ENCODE measurements around the gene RBPMS2.

GRCh38 chr15:64716452-64716851 is 58.9 kb downstream of the RBPMS2 start:
- TF ChIP-seq REST (IDR thresholded peaks at IDR 0.05; ENCODE audit: low read depth, low read length) (no peak), ELF1 (IDR thresholded peaks at IDR 0.05) (no peak), SMC3 (IDR thresholded peaks at IDR 0.05; ENCODE audit: low read depth, low read length) (no peak), JUND (IDR thresholded peaks at IDR 0.05) (no peak), EP300 (IDR thresholded peaks at IDR 0.05; ENCODE audit: borderline replicate concordance in 1 of 2, low read depth in 1 of 2, low read length in 1 of 2) (no peak)
